Ovary (tissue), 9 donors: ENCODE data around the gene PAGE2B. TPM values are rescaled to one million over a fixed set of nuclear protein-coding genes. Genes with fewer than 3 reads are reported as not detected.

Experiments used
- DNase-seq, 5 donors: peaks; one replicate each; pipeline ENCODE4 v3.0.0-alpha.2; 2019 to 2020
- H3K27ac ChIP-seq, 2 donors: fragments of 200-600 bp; one replicate each; pipeline versions ENCODE4 v1.5.1 to v1.8.0; 2019 to 2022
- H3K27me3 ChIP-seq: fragments of 200-600 bp; one replicate; pipeline ENCODE4 v1.8.0; 2022
- H3K36me3 ChIP-seq: fragments of 200-600 bp; sonication (generic); one replicate; pipeline ENCODE4 v1.5.1; 2019
- H3K4me1 ChIP-seq: one replicate; pipeline ENCODE4 v1.8.1; 2013; ENCODE audit warnings: mild to moderate bottlenecking, moderate library complexity; ENCODE audit not compliant: insufficient read depth
- H3K4me3 ChIP-seq: fragments of 200-600 bp; sonication (generic); one replicate; pipeline ENCODE4 v1.5.1; 2017
- H3K9me3 ChIP-seq, 2 donors: fragments of 200-600 bp in 1 of 2; sonication (generic) in 1 of 2; one replicate each; pipeline versions ENCODE4 v1.5.1 to v1.8.1; 2013 to 2019; ENCODE audit warnings: mild to moderate bottlenecking in 1 of 2, moderate library complexity in 1 of 2
- EP300 ChIP-seq: sonication (generic); formaldehyde crosslinking; IDR thresholded peaks from one replicate; pipeline ENCODE4 v1.6.1; 2017; ENCODE audit warnings: antibody characterized with exemption
- POLR2A ChIP-seq: fragments of 450-650 bp; IDR thresholded peaks from one replicate; pipeline ENCODE4 v1.6.1; 2017; ENCODE audit warnings: antibody characterized with exemption, mild to moderate bottlenecking, moderate library complexity
- WGBS, 3 donors: extraction: QIAGEN DNeasy Blood & Tissue Kit in 1 of 3; methylation state at CpG; one replicate each; pipeline versions ENCODE4 v1.1.5 to v1.1.7; 2013 to 2017; 5-methylcytosine and 5-hydroxymethylcytosine counted together
- intact Hi-C, 4 donors: fragments of 100-400 bp; cut with DNase I; formaldehyde crosslinking; loops; one replicate each; pipeline versions ENCODE4 v1.11.0 to v1.15.1; 2022 to 2023
- polyA plus RNA-seq, 2 donors: library from polyadenylated mRNA; stranded (reverse); fragments of 200-250 nt in 1 of 2; fragments of 350-450 nt in 1 of 2; fragmentation: Illumina TruSeq in 1 of 2; extraction: RNeasy Lipid Tissue Mini Kit (QIAGEN cat#74804) in 1 of 2; gene quantifications; one replicate each; pipeline ENCODE4 v1.2.3, GENCODE V29; 2013 to 2014
- total RNA-seq, 7 donors: library from RNA; depleted of rRNA in 2 of 7; stranded (reverse); fragments of >200 nt in 2 of 7; fragmentation: NEBNext Ultra II Directional in 3 of 7; extraction: Animal tissue kit (Norgen Biotek cat#: 25700) in 3 of 7; gene quantifications; one replicate each; pipeline versions ENCODE4 v1.1.0 to v1.2.4, GENCODE V29; 2016 to 2023
- TF ChIP-seq, protein P1 (sequence below), 3 donors: fragments of 450-650 bp in 2 of 3; fragments of 200-600 bp in 1 of 3; IDR thresholded peaks; one replicate each; pipeline versions ENCODE4 v1.5.1 to v1.8.0; 2016 to 2022; ENCODE audit warnings: antibody characterized with exemption in 3 of 3, mild to moderate bottlenecking in 1 of 3
- donor health status: DM: no; HTN: no; CAD: no; lungs with moderate emphysema.
- donor health status: DM: no; HTN: no; CAD: no.
- donor health status: Bipolar disorder and iron deficiency.
- donor health status: DM: yes; HTN: yes; CAD: no.
- donor health status: DM: no; HTN: no; CAD: no.
- donor health status: DM: yes; HTN: yes; CAD: no.

The PAGE2B gene
- total and polyA plus RNA-seq, 9 donors = 0.75 TPM; not detected in 8

- no peak for DNase-seq
Measured at GRCh38 chrX:55120761-55121358, 46.0 kb downstream of the PAGE2B start.

DNA sequence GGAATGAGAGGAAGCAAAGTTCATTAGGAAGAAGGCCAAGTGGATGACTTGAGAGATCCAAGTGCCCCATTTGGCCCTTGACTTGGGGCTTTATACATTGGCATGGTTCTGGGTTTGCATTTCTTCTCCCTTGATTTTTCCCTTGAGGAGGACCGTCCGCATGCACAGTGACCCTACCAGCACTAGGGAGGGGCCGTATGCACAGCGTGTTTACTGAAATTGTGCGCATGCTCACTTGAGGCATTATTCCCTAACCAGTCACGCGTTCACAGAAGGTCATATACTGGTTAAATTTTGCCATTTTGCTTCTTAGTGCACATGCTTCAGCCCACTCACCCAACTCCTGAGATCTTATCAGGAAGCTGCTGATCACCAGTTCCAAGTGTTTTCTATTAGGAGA lies 49.1 kb downstream of the PAGE2B start:
- Histone ChIP-seq H3K27me3 (no peaks in the 10 kb centered on the region), H3K4me1 (no peaks in the 10 kb centered on the region), H3K36me3 (no peaks in the 10 kb centered on the region), H3K4me3 (no peak overlapping the region), H3K9me3 (no peaks in the 10 kb centered on the region), H3K27ac (no peak overlapping the region)
- DNase-seq = no peak
- intact Hi-C loops = no loop called here
- 72 to 85% (median 78%) methylated on average over 7 of the region's 7 CpGs for WGBS, 3 donors
- no peak for TF ChIP-seq POLR2A
- no peak for TF ChIP-seq EP300
- TF ChIP-seq, protein P1, sequence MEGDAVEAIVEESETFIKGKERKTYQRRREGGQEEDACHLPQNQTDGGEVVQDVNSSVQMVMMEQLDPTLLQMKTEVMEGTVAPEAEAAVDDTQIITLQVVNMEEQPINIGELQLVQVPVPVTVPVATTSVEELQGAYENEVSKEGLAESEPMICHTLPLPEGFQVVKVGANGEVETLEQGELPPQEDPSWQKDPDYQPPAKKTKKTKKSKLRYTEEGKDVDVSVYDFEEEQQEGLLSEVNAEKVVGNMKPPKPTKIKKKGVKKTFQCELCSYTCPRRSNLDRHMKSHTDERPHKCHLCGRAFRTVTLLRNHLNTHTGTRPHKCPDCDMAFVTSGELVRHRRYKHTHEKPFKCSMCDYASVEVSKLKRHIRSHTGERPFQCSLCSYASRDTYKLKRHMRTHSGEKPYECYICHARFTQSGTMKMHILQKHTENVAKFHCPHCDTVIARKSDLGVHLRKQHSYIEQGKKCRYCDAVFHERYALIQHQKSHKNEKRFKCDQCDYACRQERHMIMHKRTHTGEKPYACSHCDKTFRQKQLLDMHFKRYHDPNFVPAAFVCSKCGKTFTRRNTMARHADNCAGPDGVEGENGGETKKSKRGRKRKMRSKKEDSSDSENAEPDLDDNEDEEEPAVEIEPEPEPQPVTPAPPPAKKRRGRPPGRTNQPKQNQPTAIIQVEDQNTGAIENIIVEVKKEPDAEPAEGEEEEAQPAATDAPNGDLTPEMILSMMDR (IDR thresholded peaks at IDR 0.05) = no peak

More at GRCh38 chrX:55120761-55121358, 46.0 kb downstream of the PAGE2B start:
- Histone ChIP-seq H3K4me1 (no peaks in the 10 kb centered on the region), H3K4me3 (no peak overlapping the region), H3K27ac (no peak overlapping the region), H3K27me3 (no peaks in the 10 kb centered on the region), H3K36me3 (no peaks in the 10 kb centered on the region), H3K9me3 (no peaks in the 10 kb centered on the region)
- TF ChIP-seq POLR2A = no peak
- no peak for TF ChIP-seq EP300
- TF ChIP-seq, protein P1 (IDR thresholded peaks at IDR 0.05) = no peak
- 11 to 16% (median 14%) methylated on average over 2 of the region's 2 CpGs for WGBS, 3 donors
- intact Hi-C loops = no loop called here

GRCh38 chrX:55127692-55128091 lies 52.9 kb downstream of the PAGE2B start:
- intact Hi-C loops = no loop called here
- no peak for DNase-seq
- WGBS, 3 donors = 54 to 60% (median 55%) methylated on average over 2 of the region's 2 CpGs
- Histone ChIP-seq H3K9me3 (no peaks in the 10 kb centered on the region), H3K4me1 (no peaks in the 10 kb centered on the region), H3K36me3 (no peaks in the 10 kb centered on the region), H3K4me3 (no peak overlapping the region), H3K27ac (no peak overlapping the region), H3K27me3 (no peaks in the 10 kb centered on the region)
- TF ChIP-seq, protein P1 (IDR thresholded peaks at IDR 0.05) = no peak
- TF ChIP-seq EP300 (no peak), POLR2A (no peak)

Other genes starting within 250 kb of the PAGE2B start
- gene TRO, start 154.2 kb upstream of the PAGE2B start, total RNA-seq = 10 to 100 TPM; 18.7 to 56.6 (median 35.5) TPM
- 10 to 100 TPM; 37.3 to 47.5 TPM for gene TRO, start 154.2 kb upstream of the PAGE2B start, polyA plus RNA-seq
- under 1 TPM in 1 of 7 donors, not detected in 6; 0.25 TPM for gene PFKFB1, start 80.8 kb upstream of the PAGE2B start, total RNA-seq
- gene PFKFB1, start 80.8 kb upstream of the PAGE2B start, polyA plus RNA-seq = under 1 TPM; 0.07 to 0.23 TPM
- gene APEX2, start 74.7 kb upstream of the PAGE2B start, total RNA-seq = 10 to 100 TPM in 6 of 7 donors, 1 to 10 TPM in 1; 9.7 to 18.5 (median 12.2) TPM
- gene APEX2, start 74.7 kb upstream of the PAGE2B start, polyA plus RNA-seq = 10 to 100 TPM in 1 of 2 donors, 1 to 10 TPM in 1; 8.7 to 11.3 TPM
- gene ALAS2, start 44.1 kb upstream of the PAGE2B start, total RNA-seq = 1 to 10 TPM in 2 of 7 donors, under 1 TPM in 4, not detected in 1; 0.30 to 2.4 (median 0.78) TPM
- gene ALAS2, start 44.1 kb upstream of the PAGE2B start, polyA plus RNA-seq = under 1 TPM in 1 of 2 donors, not detected in 1; 0.20 TPM
- not detected for gene PAGE2, start 14.0 kb downstream of the PAGE2B start, total RNA-seq
- not detected for gene PAGE2, start 14.0 kb downstream of the PAGE2B start, polyA plus RNA-seq
- not detected for gene PAGE5, start 145.3 kb downstream of the PAGE2B start, total RNA-seq
- not detected for gene PAGE5, start 145.3 kb downstream of the PAGE2B start, polyA plus RNA-seq
- not detected for gene PAGE3, start 189.9 kb downstream of the PAGE2B start, total RNA-seq
- gene PAGE3, start 189.9 kb downstream of the PAGE2B start, polyA plus RNA-seq = not detected